ENCODE results near the gene GRB10. TPM values are rescaled to one million over a fixed set of nuclear protein-coding genes. Genes with fewer than 3 reads are reported as not detected.
A peak's percentile ranks its signal among the peaks of the same experiment; 100 is the strongest.
"Not testable (repeated sequence)": the region's sequence is repeated elsewhere in the genome, so short reads cannot be mapped to it uniquely, and the experiment has no call there.

The GRB10 gene
- total and polyA plus RNA-seq, 4 donors = 42.2 to 50.6 (median 50.0) TPM

DNA sequence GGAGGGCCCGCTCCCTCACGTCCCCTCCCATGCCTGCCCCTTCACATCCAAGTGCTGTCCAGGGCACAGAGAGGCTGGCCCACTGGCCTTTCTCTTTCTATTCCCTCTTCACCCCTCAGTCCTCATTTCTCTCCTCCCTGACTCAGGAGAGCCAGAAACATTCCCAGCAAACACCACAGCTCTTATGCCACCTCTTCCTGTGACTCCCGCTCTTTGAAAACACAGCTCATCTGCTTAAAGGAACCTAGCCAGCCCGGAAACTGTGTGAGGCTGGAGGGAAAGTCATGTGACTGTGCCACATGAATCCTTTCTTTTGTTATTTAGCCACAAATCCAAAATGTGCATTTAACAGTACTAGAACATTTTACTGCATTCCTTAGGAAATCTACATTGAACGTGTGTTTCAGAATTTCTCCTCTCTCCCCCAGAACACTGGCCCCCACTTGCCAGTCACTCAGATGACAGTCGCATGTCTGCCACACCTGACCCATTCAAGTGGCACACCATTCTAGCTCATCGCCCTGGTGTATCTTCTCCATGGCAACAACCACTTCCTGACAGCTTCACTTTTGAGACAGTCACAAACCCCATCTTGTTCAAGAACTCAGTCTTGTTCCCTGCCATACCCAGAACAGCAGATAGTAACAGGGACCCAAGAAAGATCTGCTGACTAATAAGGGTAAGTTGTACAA, 42.8 kb downstream of the GRB10 start:
- Histone ChIP-seq H3K36me3 (ENCODE audit: control insufficient read depth, insufficient read depth, low read length) (no peaks in the 10 kb centered on the region), H3K4me3 (ENCODE audit: low read depth, low read length) (no peak overlapping the region), H3K4me1 (ENCODE audit: control insufficient read depth, insufficient read depth, low read length) (peaks cover 3% of the 10 kb centered on the region), H3K27me3 (ENCODE audit: control insufficient read depth, insufficient read depth, low read length) (no peaks in the 10 kb centered on the region), H3K27ac (ENCODE audit: low read depth, low read length) (no peak overlapping the region), H3K9me3 (ENCODE audit: control insufficient read depth, insufficient read depth, low read length) (no peaks in the 10 kb centered on the region)
- WGBS (ENCODE audit: insufficient coverage) = 78% methylated on average over 7 of the region's 7 CpGs
- DNase-seq (ENCODE audit: low read depth in 4 of 6, low spot score in 6 of 6) = no peak

DNA sequence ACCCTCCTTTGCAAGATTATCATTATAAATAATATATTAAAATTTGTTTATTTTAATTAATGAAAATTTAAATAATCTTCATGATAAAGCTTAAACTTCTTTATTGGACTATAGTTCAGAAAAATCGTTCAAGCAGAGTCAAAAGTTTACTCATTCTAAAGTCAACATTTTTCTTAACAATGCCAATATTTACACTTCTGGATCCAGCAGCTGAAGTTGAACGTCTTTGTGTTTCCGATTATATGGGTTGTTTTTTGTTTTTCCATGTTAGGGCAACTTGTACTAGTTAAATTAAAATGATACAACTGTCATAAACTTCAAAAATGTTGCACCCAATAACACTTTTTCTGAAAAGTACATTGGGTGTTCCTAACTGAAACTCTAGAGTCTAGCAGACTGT, 43.8 kb downstream of the GRB10 start:
- Histone ChIP-seq H3K27ac (ENCODE audit: low read depth, low read length) (no peak overlapping the region), H3K4me1 (ENCODE audit: control insufficient read depth, insufficient read depth, low read length) (peaks cover 3% of the 10 kb centered on the region), H3K36me3 (ENCODE audit: control insufficient read depth, insufficient read depth, low read length) (no peaks in the 10 kb centered on the region), H3K27me3 (ENCODE audit: control insufficient read depth, insufficient read depth, low read length) (no peaks in the 10 kb centered on the region), H3K9me3 (ENCODE audit: control insufficient read depth, insufficient read depth, low read length) (no peaks in the 10 kb centered on the region), H3K4me3 (ENCODE audit: low read depth, low read length) (no peak overlapping the region)
- no CpG with 5 or more reads among the region's 3 CpGs for WGBS (ENCODE audit: insufficient coverage)
- no peak for DNase-seq (ENCODE audit: low read depth in 4 of 6, low spot score in 6 of 6)

DNA sequence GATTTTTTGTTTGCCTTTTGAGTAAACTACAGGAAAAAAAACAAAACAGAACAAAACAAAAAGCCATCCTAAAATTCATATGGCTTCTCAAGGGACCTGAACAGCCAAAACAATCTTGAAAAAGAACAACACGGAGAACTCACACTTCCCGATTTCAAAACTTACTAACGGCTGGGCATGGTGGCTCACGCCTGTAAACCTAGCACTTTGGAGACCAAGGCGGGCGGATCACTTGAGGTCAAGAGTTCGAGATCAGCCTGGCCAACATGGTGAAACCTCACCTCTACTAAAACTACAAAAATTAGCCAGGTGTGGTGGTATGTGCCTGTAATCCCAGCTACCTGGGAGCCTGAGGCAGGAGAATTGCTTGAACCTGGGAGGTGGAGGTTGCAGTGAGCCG, 46.9 kb downstream of the GRB10 start:
- not testable (repeated sequence) for DNase-seq (ENCODE audit: low read depth in 4 of 6, low spot score in 6 of 6); H3K9me3 ChIP-seq (ENCODE audit: control insufficient read depth, insufficient read depth, low read length); H3K36me3 ChIP-seq (ENCODE audit: control insufficient read depth, insufficient read depth, low read length); H3K27me3 ChIP-seq (ENCODE audit: control insufficient read depth, insufficient read depth, low read length); H3K4me3 ChIP-seq (ENCODE audit: low read depth, low read length); H3K4me1 ChIP-seq (ENCODE audit: control insufficient read depth, insufficient read depth, low read length); H3K27ac ChIP-seq (ENCODE audit: low read depth, low read length)
- WGBS (ENCODE audit: insufficient coverage) = 83% methylated on average over 1 of the region's 8 CpGs

DNA sequence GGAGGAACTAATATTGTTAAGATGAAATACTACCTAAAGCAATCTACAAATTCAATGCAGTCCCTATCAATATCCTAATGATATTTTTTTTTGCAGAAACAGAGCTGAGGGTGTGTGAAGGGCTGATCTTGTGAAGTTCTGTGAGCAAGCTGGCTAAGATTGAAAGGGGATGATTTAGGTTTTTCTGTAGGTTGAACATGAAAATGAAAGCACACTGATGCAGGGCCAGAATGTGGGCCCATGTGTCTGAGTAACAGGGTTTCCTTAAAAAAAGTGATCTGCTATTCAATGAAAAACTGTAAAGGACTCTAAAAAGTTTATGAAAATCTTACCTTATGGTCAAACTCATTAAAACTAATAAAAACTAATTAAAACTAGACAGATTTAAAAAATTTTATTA, 47.4 kb downstream of the GRB10 start:
- no peak for DNase-seq (ENCODE audit: low read depth in 4 of 6, low spot score in 6 of 6)

DNA sequence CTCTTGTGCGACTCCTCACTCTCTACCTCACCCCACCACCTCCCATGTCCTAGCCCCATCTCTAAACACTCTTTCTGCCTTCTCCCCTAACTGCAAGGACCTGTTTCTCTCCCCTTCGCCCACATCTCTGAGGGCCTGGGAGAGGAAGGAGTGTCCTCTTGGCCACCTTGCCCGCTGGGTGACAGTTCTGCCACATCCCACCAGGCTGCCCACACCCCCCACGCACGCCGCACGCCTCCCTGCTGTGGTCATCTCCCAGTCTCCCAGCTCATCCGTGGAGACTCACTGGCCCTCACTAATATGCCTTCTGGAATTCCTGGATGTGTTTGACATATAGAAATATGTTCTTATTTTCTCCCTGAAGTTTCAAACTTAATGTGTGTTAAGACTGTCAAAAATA, 48.5 kb downstream of the GRB10 start:
- H3K4me1 ChIP-seq (ENCODE audit: control insufficient read depth, insufficient read depth, low read length) = peaks cover 5% of the 10 kb centered on the region
- H3K27me3 ChIP-seq (ENCODE audit: control insufficient read depth, insufficient read depth, low read length) = no peaks in the 10 kb centered on the region
- H3K27ac ChIP-seq (ENCODE audit: low read depth, low read length) = no peak overlapping the region
- no peak for DNase-seq (ENCODE audit: low read depth in 4 of 6, low spot score in 6 of 6)
- 100% methylated on average over 1 of the region's 8 CpGs for WGBS (ENCODE audit: insufficient coverage)
- no peak overlapping the region for H3K4me3 ChIP-seq (ENCODE audit: low read depth, low read length)
- H3K36me3 ChIP-seq (ENCODE audit: control insufficient read depth, insufficient read depth, low read length) = peaks cover 4% of the 10 kb centered on the region
- H3K9me3 ChIP-seq (ENCODE audit: control insufficient read depth, insufficient read depth, low read length) = no peaks in the 10 kb centered on the region

More for the DNA sequence above, 47.4 kb downstream of the GRB10 start:
- Histone ChIP-seq H3K4me1 (ENCODE audit: control insufficient read depth, insufficient read depth, low read length) (peaks cover 8% of the 10 kb centered on the region), H3K27ac (ENCODE audit: low read depth, low read length) (no peak overlapping the region), H3K27me3 (ENCODE audit: control insufficient read depth, insufficient read depth, low read length) (no peaks in the 10 kb centered on the region), H3K36me3 (ENCODE audit: control insufficient read depth, insufficient read depth, low read length) (peaks cover 4% of the 10 kb centered on the region), H3K4me3 (ENCODE audit: low read depth, low read length) (no peak overlapping the region), H3K9me3 (ENCODE audit: control insufficient read depth, insufficient read depth, low read length) (no peaks in the 10 kb centered on the region)

DNA sequence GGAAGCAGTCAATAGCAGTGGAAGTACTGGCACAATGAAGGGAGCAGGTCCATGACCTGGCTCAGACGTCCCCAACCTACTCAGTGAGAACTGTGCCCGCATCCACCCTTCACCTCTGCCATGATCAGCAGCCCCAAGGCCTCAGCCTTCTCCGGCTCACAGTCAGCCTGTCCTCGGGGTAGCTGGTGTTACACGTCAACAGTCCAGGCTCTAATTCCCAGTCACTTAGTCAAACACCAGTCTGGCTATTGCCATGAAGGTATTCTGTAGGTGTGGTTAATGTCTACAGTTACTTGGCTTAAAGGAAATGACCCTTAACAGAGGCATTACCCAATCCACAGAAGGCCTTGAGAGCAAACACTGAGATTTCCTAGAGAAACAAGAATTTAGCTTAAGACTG, 49.1 kb downstream of the GRB10 start:
- 71% methylated on average over 2 of the region's 5 CpGs for WGBS (ENCODE audit: insufficient coverage)

DNA sequence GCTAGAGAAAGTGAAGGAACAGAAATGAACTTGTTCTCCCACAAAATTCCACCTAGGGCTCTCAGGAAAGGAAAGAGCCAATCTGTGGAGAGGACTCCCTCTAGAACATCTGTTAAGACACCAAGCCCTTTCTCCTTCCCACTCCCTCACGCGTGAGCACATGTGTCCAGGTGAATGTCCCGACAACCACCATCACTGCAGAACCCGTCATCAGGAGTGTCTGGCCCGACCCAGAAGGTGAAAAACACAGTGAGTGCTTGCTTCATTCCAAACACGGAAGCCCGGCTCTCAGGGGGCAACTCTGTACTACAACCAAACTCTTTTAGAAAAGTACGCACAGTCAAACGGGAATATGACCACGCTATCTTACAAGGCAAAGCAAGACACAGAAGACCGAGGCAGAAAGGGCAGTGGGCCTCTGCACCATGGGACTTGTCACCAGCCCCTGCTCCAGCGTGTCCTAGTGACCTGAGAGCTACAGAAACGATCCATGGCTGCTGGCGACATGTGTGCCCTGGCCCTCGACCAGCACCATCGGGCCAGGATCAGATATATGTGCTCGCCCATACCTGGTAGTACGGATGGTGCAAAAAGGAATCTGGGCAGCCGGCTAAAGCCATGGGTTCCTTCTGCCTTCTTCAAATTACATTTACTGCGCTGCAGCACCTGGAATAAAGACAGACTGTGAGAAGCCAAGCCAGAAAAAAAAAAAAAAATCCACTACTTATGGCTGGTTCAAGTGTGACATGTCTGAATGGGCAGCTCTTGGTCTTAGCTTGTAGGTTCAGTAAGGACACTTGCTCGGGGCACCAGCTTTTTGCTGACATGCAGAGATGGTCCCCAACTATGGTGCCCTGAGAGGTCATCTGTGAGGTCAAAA, 50.8 kb downstream of the GRB10 start:
- H3K36me3 ChIP-seq (ENCODE audit: control insufficient read depth, insufficient read depth, low read length) = peaks cover 4% of the 10 kb centered on the region
- H3K4me1 ChIP-seq (ENCODE audit: control insufficient read depth, insufficient read depth, low read length) = peaks cover 5% of the 10 kb centered on the region
- no peaks in the 10 kb centered on the region for H3K27me3 ChIP-seq (ENCODE audit: control insufficient read depth, insufficient read depth, low read length)
- H3K9me3 ChIP-seq (ENCODE audit: control insufficient read depth, insufficient read depth, low read length) = no peaks in the 10 kb centered on the region
- DNase-seq (ENCODE audit: low read depth in 4 of 6, low spot score in 6 of 6) = no peak
- H3K4me3 ChIP-seq (ENCODE audit: low read depth, low read length) = no peak overlapping the region
- WGBS (ENCODE audit: insufficient coverage) = 96% methylated on average over 17 of the region's 21 CpGs
- H3K27ac ChIP-seq (ENCODE audit: low read depth, low read length) = no peak overlapping the region

More for the DNA sequence above, 49.1 kb downstream of the GRB10 start:
- peaks cover 4% of the 10 kb centered on the region for H3K36me3 ChIP-seq (ENCODE audit: control insufficient read depth, insufficient read depth, low read length)
- H3K4me3 ChIP-seq (ENCODE audit: low read depth, low read length) = no peak overlapping the region
- H3K9me3 ChIP-seq (ENCODE audit: control insufficient read depth, insufficient read depth, low read length) = no peaks in the 10 kb centered on the region
- H3K4me1 ChIP-seq (ENCODE audit: control insufficient read depth, insufficient read depth, low read length) = peaks cover 5% of the 10 kb centered on the region
- DNase-seq (ENCODE audit: low read depth in 4 of 6, low spot score in 6 of 6) = no peak
- H3K27me3 ChIP-seq (ENCODE audit: control insufficient read depth, insufficient read depth, low read length) = no peaks in the 10 kb centered on the region
- H3K27ac ChIP-seq (ENCODE audit: low read depth, low read length) = no peak overlapping the region

DNA sequence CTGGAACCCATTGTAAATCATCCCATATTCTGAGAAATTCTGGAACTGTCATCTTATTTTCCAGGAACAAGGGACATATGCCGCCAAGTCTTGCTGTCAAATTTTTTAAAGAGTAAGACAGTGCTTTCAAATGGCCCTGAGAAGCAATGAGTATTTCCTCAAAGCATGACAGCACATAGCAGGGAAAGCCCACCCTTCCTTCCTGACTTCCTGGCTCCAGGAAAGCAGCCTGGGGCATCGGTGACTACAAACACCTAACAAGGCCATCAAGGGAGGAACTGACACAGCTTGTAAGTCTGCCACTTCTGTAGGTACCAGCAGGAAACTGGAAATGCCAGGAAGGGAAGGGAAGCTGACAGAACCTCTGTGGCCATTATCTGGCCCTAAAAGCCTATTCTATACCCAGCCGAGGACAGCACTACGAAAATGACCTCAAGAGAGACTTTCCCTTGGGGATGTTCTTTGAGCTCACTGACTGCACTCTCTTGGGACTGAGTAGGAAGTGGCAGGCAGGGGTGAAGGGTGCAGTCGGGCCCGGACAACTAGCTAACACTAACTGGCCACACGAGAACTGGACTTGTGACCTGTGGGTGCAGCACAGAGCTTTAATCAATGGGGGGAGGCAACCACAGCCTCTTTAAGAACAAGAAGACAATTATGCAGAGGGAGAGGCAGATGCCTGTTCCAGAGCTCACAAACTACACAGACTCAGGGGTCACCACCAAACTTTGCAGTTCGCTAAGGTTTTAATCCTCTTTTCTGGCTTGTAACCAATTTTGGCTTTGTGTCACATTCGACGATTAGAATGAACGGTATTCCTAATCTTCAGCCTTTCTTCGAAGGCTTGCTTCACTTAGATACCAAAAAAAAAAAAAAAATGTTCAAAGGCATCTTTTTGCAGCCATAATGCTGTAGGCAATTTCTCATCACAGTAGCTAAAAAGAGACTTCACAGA, 52.0 kb downstream of the GRB10 start:
- Histone ChIP-seq H3K9me3 (ENCODE audit: control insufficient read depth, insufficient read depth, low read length) (no peaks in the 10 kb centered on the region), H3K4me3 (ENCODE audit: low read depth, low read length) (no peak overlapping the region), H3K4me1 (ENCODE audit: control insufficient read depth, insufficient read depth, low read length) (peaks cover 5% of the 10 kb centered on the region), H3K36me3 (ENCODE audit: control insufficient read depth, insufficient read depth, low read length) (peaks cover 4% of the 10 kb centered on the region), H3K27me3 (ENCODE audit: control insufficient read depth, insufficient read depth, low read length) (no peaks in the 10 kb centered on the region), H3K27ac (ENCODE audit: low read depth, low read length) (peak overlapping the region; percentile 49)
- 72% methylated on average over 7 of the region's 12 CpGs for WGBS (ENCODE audit: insufficient coverage)
- no peak for DNase-seq (ENCODE audit: low read depth in 4 of 6, low spot score in 6 of 6)

DNA sequence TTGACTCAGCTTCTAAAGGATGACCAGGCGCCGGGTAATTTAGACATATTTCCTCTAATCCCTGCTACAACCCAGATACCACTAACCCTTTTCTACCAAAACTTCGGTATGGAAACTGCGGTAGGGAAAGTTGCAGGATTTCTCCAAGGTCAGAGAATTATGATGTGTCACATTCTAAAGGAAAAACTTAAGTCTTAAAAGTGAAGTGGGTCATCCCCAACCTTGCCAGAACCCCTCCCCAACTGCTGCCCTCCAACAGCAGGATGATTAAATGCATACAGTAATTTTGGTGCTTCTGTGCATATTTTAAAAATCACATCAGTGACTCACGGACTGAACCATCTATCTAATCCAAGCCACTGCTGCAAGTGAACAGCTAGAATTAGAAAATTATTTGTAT, 52.7 kb downstream of the GRB10 start:
- Histone ChIP-seq H3K27ac (ENCODE audit: low read depth, low read length) (no peak overlapping the region), H3K9me3 (ENCODE audit: control insufficient read depth, insufficient read depth, low read length) (no peaks in the 10 kb centered on the region), H3K36me3 (ENCODE audit: control insufficient read depth, insufficient read depth, low read length) (peaks cover 4% of the 10 kb centered on the region), H3K27me3 (ENCODE audit: control insufficient read depth, insufficient read depth, low read length) (no peaks in the 10 kb centered on the region), H3K4me3 (ENCODE audit: low read depth, low read length) (no peak overlapping the region), H3K4me1 (ENCODE audit: control insufficient read depth, insufficient read depth, low read length) (peaks cover 6% of the 10 kb centered on the region)
- WGBS (ENCODE audit: insufficient coverage) = no CpG with 5 or more reads among the region's 5 CpGs
- no peak for DNase-seq (ENCODE audit: low read depth in 4 of 6, low spot score in 6 of 6)

Data from spinal cord (tissue), 10 donors.